Measurements from ENCODE around the gene CHD5. TPM values are rescaled to one million over a fixed set of nuclear protein-coding genes. Genes with fewer than 3 reads are reported as not detected.

The CHD5 gene
- polyA plus RNA-seq, 1 donor from 2014 or later, result 22.0 TPM

DNA sequence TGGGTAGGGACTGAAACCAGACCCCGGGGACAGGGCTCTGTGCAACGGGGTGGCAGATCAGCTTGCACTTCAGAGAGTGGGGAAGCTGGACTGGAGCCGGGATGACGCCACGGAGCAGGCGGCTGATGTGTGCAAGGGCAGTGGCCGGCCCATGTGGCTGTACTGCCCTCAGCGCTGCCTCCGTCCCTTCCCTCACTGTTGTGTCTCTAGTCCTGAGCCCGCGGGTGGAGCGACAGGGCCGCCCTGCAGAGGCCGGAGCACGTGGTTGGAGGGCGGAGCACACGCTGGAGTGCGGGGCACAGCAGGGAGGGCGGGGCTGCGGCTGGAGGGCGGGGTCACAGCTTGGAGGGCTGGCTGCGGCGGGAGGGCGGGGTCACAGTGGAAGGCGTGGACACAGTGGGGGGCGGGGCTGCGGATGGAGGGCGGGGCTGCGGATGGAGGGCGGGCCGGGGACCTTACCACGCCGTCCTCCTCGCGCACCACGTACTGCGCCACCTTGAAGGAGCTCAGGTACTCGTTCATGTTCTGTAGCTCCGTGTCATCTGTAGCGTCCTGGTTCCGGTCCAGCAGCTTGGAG is 52.4 kb downstream of the CHD5 start:
- H3F3A ChIP-seq (ENCODE audit: insufficient read depth, low read length, poor library complexity, severe bottlenecking), result no peaks in the 10 kb centered on the region
- H3K4me2 ChIP-seq (ENCODE audit: low read length), result no peak overlapping the region
- H3K9ac ChIP-seq (ENCODE audit: low read length), result no peak overlapping the region
- H3K36me3 ChIP-seq (ENCODE audit: insufficient read depth, low read length), result no peaks in the 10 kb centered on the region
- no peaks in the 10 kb centered on the region for H3K9me2 ChIP-seq (ENCODE audit: insufficient read depth, low read length)
- no peak overlapping the region for H3K27ac ChIP-seq (ENCODE audit: low read length)
- H3K79me2 ChIP-seq (replicated peaks; ENCODE audit: insufficient read depth, low read length), result no peaks in the 10 kb centered on the region
- no peak overlapping the region for H3K4me3 ChIP-seq (ENCODE audit: low read length)
- no peaks in the 10 kb centered on the region for H4K20me1 ChIP-seq (ENCODE audit: insufficient read depth)
- no peaks in the 10 kb centered on the region for H3K9me3 ChIP-seq (ENCODE audit: low read length)
- no peak overlapping the region for H2AFZ ChIP-seq (ENCODE audit: low read depth, low read length)
- no peaks in the 10 kb centered on the region for H3K27me3 ChIP-seq (ENCODE audit: insufficient read depth, low read depth, low read length)
- TF ChIP-seq POLR2AphosphoS5 (IDR thresholded peaks at IDR 0.05) (no peak), SMC3 (conservative IDR thresholded peaks at IDR 0.05; ENCODE audit: poor library complexity) (no peak), RAD21 (conservative IDR thresholded peaks at IDR 0.05) (no peak), MXI1 (conservative IDR thresholded peaks at IDR 0.05; ENCODE audit: poor library complexity, severe bottlenecking) (no peak), EZH2 (IDR thresholded peaks at IDR 0.05; ENCODE audit: borderline replicate concordance, insufficient read depth, low read length, poor library complexity, severe bottlenecking) (no peak), TAF1 (IDR thresholded peaks at IDR 0.05; ENCODE audit: low read depth) (no peak), EP300 (conservative IDR thresholded peaks at IDR 0.05; ENCODE audit: poor library complexity, severe bottlenecking) (no peak)
- TF ChIP-seq, protein P1, sequence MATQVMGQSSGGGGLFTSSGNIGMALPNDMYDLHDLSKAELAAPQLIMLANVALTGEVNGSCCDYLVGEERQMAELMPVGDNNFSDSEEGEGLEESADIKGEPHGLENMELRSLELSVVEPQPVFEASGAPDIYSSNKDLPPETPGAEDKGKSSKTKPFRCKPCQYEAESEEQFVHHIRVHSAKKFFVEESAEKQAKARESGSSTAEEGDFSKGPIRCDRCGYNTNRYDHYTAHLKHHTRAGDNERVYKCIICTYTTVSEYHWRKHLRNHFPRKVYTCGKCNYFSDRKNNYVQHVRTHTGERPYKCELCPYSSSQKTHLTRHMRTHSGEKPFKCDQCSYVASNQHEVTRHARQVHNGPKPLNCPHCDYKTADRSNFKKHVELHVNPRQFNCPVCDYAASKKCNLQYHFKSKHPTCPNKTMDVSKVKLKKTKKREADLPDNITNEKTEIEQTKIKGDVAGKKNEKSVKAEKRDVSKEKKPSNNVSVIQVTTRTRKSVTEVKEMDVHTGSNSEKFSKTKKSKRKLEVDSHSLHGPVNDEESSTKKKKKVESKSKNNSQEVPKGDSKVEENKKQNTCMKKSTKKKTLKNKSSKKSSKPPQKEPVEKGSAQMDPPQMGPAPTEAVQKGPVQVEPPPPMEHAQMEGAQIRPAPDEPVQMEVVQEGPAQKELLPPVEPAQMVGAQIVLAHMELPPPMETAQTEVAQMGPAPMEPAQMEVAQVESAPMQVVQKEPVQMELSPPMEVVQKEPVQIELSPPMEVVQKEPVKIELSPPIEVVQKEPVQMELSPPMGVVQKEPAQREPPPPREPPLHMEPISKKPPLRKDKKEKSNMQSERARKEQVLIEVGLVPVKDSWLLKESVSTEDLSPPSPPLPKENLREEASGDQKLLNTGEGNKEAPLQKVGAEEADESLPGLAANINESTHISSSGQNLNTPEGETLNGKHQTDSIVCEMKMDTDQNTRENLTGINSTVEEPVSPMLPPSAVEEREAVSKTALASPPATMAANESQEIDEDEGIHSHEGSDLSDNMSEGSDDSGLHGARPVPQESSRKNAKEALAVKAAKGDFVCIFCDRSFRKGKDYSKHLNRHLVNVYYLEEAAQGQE (IDR thresholded peaks at IDR 0.05; ENCODE audit: borderline replicate concordance), result no peak
- TF ChIP-seq, protein P2, sequence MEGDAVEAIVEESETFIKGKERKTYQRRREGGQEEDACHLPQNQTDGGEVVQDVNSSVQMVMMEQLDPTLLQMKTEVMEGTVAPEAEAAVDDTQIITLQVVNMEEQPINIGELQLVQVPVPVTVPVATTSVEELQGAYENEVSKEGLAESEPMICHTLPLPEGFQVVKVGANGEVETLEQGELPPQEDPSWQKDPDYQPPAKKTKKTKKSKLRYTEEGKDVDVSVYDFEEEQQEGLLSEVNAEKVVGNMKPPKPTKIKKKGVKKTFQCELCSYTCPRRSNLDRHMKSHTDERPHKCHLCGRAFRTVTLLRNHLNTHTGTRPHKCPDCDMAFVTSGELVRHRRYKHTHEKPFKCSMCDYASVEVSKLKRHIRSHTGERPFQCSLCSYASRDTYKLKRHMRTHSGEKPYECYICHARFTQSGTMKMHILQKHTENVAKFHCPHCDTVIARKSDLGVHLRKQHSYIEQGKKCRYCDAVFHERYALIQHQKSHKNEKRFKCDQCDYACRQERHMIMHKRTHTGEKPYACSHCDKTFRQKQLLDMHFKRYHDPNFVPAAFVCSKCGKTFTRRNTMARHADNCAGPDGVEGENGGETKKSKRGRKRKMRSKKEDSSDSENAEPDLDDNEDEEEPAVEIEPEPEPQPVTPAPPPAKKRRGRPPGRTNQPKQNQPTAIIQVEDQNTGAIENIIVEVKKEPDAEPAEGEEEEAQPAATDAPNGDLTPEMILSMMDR (IDR thresholded peaks at IDR 0.05; ENCODE audit: poor library complexity, severe bottlenecking), result no peak

DNA sequence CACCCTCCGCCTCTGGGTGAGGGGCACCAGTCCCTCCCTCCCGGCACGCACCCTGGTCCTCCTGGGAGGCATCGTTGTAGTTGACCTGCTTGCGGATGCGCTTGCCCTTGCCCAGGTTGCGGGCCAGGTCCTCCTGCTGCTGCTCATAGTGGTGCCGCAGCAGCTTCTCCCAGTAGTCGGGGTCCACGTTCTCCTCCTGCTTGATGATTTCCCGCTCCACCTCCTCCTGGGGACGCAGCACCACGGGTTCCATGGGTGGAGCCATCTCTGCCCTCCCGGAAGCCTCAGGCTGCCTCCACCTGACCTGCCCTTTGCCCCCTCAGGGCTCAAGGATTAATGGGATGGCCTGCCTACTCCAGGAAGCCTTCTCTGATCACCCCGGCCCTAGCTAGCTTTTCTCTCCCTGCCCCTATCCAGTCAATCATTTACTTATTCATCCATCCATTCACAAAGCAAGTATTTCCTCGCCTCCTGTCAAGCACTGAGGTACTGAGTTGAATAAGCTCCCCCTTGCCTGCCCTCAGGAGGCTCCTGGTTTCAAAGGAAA is 53.5 kb downstream of the CHD5 start:
- Histone ChIP-seq H3K79me2 (replicated peaks; ENCODE audit: insufficient read depth, low read length) (no peaks in the 10 kb centered on the region), H3K9me2 (ENCODE audit: insufficient read depth, low read length) (no peaks in the 10 kb centered on the region), H3K9ac (ENCODE audit: low read length) (no peak overlapping the region), H3K27me3 (ENCODE audit: insufficient read depth, low read depth, low read length) (no peaks in the 10 kb centered on the region), H3K9me3 (ENCODE audit: low read length) (no peaks in the 10 kb centered on the region), H3K4me2 (ENCODE audit: low read length) (no peak overlapping the region), H4K20me1 (ENCODE audit: insufficient read depth) (no peaks in the 10 kb centered on the region), H3K4me3 (ENCODE audit: low read length) (no peak overlapping the region), H3F3A (ENCODE audit: insufficient read depth, low read length, poor library complexity, severe bottlenecking) (no peaks in the 10 kb centered on the region), H3K27ac (ENCODE audit: low read length) (no peak overlapping the region), H3K36me3 (ENCODE audit: insufficient read depth, low read length) (no peaks in the 10 kb centered on the region), H2AFZ (ENCODE audit: low read depth, low read length) (no peak overlapping the region)
- TF ChIP-seq, protein P2 (IDR thresholded peaks at IDR 0.05; ENCODE audit: poor library complexity, severe bottlenecking), result no peak
- TF ChIP-seq POLR2AphosphoS5 (IDR thresholded peaks at IDR 0.05) (no peak), EP300 (conservative IDR thresholded peaks at IDR 0.05; ENCODE audit: poor library complexity, severe bottlenecking) (no peak), TAF1 (IDR thresholded peaks at IDR 0.05; ENCODE audit: low read depth) (no peak), EZH2 (IDR thresholded peaks at IDR 0.05; ENCODE audit: borderline replicate concordance, insufficient read depth, low read length, poor library complexity, severe bottlenecking) (no peak), SMC3 (conservative IDR thresholded peaks at IDR 0.05; ENCODE audit: poor library complexity) (no peak), RAD21 (conservative IDR thresholded peaks at IDR 0.05) (no peak), MXI1 (conservative IDR thresholded peaks at IDR 0.05; ENCODE audit: poor library complexity, severe bottlenecking) (no peak)
- TF ChIP-seq, protein P1 (IDR thresholded peaks at IDR 0.05; ENCODE audit: borderline replicate concordance), result no peak

All from neural cell (in vitro differentiated cells).